ENCODE results near the gene C22orf31. TPM values are rescaled to one million over a fixed set of nuclear protein-coding genes. Genes with fewer than 3 reads are reported as not detected.
"Not testable (repeated sequence)": the region's sequence is repeated elsewhere in the genome, so short reads cannot be mapped to it uniquely, and the experiment has no call there.

Gene C22orf31
- polyA plus RNA-seq, 1 experiment: not detected

- Histone ChIP-seq H3K36me3 (ENCODE audit: control insufficient read depth, insufficient read depth, low read length) (no peaks in the 10 kb centered on the region; the same call in 1 of the 2 replicates), H3K4me3 (ENCODE audit: low read depth, low read length) (no peak overlapping the region), H3K27me3 (ENCODE audit: control insufficient read depth, insufficient read depth, low read length) (no peaks in the 10 kb centered on the region)
- POLR2A ChIA-PET: no interaction called here
- TF ChIP-seq CTCF (IDR thresholded peaks at IDR 0.05; ENCODE audit: insufficient read depth, low read depth, low read length): no peak
- CTCF ChIA-PET: interaction anchor here (0.9 to 10.5 kb wide), 31 partner anchors 10 to 441 kb away, joined by 3 to 86 read pairs (median 4); partner anchors contain the start of gene ZNRF3
- DNase-seq (ENCODE audit: low read depth): no peak
Measured at GRCh38 chr22:29041408-29041807, 20.2 kb downstream of the C22orf31 start.

- Histone ChIP-seq H3K36me3 (ENCODE audit: control insufficient read depth, insufficient read depth, low read length) (no peaks in the 10 kb centered on the region; the same call in 1 of the 2 replicates), H3K4me3 (ENCODE audit: low read depth, low read length) (no peak overlapping the region), H3K27me3 (ENCODE audit: control insufficient read depth, insufficient read depth, low read length) (no peaks in the 10 kb centered on the region)
- TF ChIP-seq CTCF (IDR thresholded peaks at IDR 0.05; ENCODE audit: insufficient read depth, low read depth, low read length): peak; percentile 96
- CTCF ChIA-PET: interaction anchor here (0.6 to 10.5 kb wide), 53 partner anchors 8 to 998 kb away, joined by 3 to 86 read pairs (median 4); partner anchors contain the start of genes KREMEN1 and ZNRF3
- POLR2A ChIA-PET: no interaction called here
- DNase-seq (ENCODE audit: low read depth): peak; percentile 46
Measured at GRCh38 chr22:29040385-29041275, 21.0 kb downstream of the C22orf31 start.

- H3K27me3 ChIP-seq (ENCODE audit: control insufficient read depth, insufficient read depth, low read length); DNase-seq (ENCODE audit: low read depth); POLR2A ChIA-PET; H3K4me3 ChIP-seq (ENCODE audit: low read depth, low read length); H3K36me3 ChIP-seq (ENCODE audit: control insufficient read depth, insufficient read depth, low read length): not testable (repeated sequence)
- CTCF ChIA-PET: interaction anchor here (0.6 to 10.5 kb wide), 15 partner anchors 43 to 997 kb away, joined by 3 to 86 read pairs (median 10); partner anchors contain the start of gene ZNRF3
Measured at GRCh38 chr22:29039684-29040083, 21.9 kb downstream of the C22orf31 start.

- Histone ChIP-seq H3K27me3 (ENCODE audit: control insufficient read depth, insufficient read depth, low read length) (no peaks in the 10 kb centered on the region), H3K4me3 (ENCODE audit: low read depth, low read length) (no peak overlapping the region), H3K36me3 (ENCODE audit: control insufficient read depth, insufficient read depth, low read length) (no peaks in the 10 kb centered on the region; the same call in 1 of the 2 replicates)
- TF ChIP-seq CTCF (IDR thresholded peaks at IDR 0.05; ENCODE audit: insufficient read depth, low read depth, low read length): no peak
- CTCF ChIA-PET: interaction anchor here (0.9 to 10.5 kb wide), 10 partner anchors 48 to 439 kb away, joined by 3 to 86 read pairs (median 16); no protein-coding TSS in a partner anchor
- POLR2A ChIA-PET: no interaction called here
- no peak for DNase-seq (ENCODE audit: low read depth)
Measured at GRCh38 chr22:29039148-29039547, 22.5 kb downstream of the C22orf31 start.

- Histone ChIP-seq H3K4me3 (ENCODE audit: low read depth, low read length) (no peak overlapping the region), H3K36me3 (ENCODE audit: control insufficient read depth, insufficient read depth, low read length) (no peaks in the 10 kb centered on the region; the same call in 1 of the 2 replicates), H3K27me3 (ENCODE audit: control insufficient read depth, insufficient read depth, low read length) (no peaks in the 10 kb centered on the region)
- DNase-seq (ENCODE audit: low read depth): no peak
- ChIA-PET CTCF (interaction anchor here (10.5 kb wide), 1 partner anchor 180 kb away, joined by 86 read pairs; no protein-coding TSS in a partner anchor), POLR2A (no interaction called here)
- TF ChIP-seq CTCF (IDR thresholded peaks at IDR 0.05; ENCODE audit: insufficient read depth, low read depth, low read length): no peak
Measured at GRCh38 chr22:29037340-29037932, 24.2 kb downstream of the C22orf31 start.
